H7 (cell line): ENCODE results near the gene LRRC14B. TPM values are rescaled to one million over a fixed set of nuclear protein-coding genes. Genes with fewer than 3 reads are reported as not detected.
A peak's percentile ranks its signal among the peaks of the same experiment; 100 is the strongest.
"Not testable (repeated sequence)": the region's sequence is repeated elsewhere in the genome, so short reads cannot be mapped to it uniquely, and the experiment has no call there.

Source experiments
- DNase-seq: peaks from one replicate; pipeline ENCODE4 v3.0.0; 2012
- H3K27me3 ChIP-seq: 2 replicates; pipeline ENCODE4 v1.6.0; 2011; ENCODE audit warnings: mild to moderate bottlenecking, low read length; ENCODE audit not compliant: control insufficient read depth, insufficient read depth
- H3K36me3 ChIP-seq: replicated peaks from 2 replicates; pipeline ENCODE4 v1.5.1; 2011; ENCODE audit warnings: low read length; ENCODE audit not compliant: control insufficient read depth, insufficient read depth
- H3K4me3 ChIP-seq: 2 replicates; pipeline ENCODE4 v1.5.1; 2011; ENCODE audit warnings: low read depth, mild to moderate bottlenecking, control low read depth, low read length, moderate library complexity; ENCODE audit not compliant: insufficient read depth
- total RNA-seq: library from RNA; depleted of rRNA; stranded (reverse); fragments of >200 nt; shearing (Covaris generic); gene quantifications from 2 replicates; pipeline ENCODE4 v1.2.3, GENCODE V29; 2014

Gene LRRC14B
- total RNA-seq, 1 experiment from 2014 or later: not detected

DNA sequence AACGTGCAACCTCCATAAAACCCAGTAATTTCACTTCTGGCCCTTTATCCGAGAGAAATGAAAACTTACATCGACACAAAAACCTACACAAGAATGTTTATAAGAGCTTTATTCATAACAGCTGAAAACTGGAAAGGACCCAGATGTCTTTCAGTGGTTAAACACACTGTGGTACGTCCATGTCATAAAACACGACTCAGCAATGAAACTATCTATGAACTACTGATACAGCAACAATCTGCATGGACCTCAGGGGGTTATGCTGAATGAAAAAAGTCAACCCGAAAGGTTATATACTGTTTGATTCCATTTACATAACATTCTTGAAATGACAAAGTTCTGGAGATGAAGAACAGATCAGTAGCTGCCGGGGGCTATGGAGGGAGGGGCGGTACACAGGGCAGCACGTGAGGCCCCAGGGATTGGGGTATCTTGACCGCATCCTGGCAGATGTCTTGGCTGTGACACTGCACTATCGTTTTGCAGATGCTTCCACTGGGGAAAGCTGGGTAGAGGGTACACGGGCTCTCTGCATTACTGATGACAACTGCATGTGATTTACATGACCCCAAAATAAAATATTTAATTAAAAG, 22.6 kb downstream of the LRRC14B start:
- no peaks in the 10 kb centered on the region; the same call in 1 of the 2 replicates for H3K36me3 ChIP-seq
- DNase-seq: no peak
- H3K27me3 ChIP-seq: no peaks in the 10 kb centered on the region
- H3K4me3 ChIP-seq: no peak overlapping the region

DNA sequence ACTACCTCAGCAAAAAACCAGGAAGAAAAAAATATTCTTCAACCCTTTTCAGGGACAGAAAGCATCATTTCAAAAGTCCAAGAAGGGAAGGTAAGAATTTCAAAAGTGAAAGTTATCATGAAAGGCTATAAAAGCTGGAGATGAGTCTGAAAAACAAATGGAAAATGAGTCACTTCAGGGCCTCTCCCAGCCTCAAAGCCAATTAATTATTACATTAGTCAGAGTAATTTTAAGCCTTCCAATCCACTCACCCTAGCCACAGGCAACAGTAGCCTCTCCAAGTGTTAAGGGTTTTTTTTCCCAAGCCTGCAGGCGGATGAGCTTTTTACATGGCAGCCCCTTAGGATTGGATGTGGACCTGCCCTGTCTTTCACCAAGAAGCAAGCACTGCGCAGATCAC, 24.0 kb downstream of the LRRC14B start:
- not testable (repeated sequence) for H3K27me3 ChIP-seq, H3K4me3 ChIP-seq, H3K36me3 ChIP-seq, DNase-seq

DNA sequence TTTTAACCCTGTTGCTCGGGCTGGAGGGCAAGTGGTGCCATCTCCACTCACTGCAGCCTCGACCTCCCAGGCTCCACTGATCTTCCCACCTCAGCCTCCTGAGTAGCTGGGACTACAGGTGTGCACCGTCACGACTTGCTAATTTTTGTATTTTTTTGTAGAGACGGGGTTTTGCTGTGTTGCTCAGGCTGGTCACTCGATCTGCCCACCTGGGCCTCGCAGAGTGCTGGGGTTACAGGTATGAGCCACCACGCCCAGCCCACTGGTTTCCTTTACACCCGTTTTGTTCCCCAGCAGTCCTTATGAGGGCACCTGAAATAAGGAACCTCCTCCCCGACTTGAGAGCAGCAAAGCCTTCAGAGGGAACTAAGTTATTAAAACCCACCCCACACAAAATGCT, 24.8 kb downstream of the LRRC14B start:
- H3K27me3 ChIP-seq, H3K4me3 ChIP-seq, DNase-seq, H3K36me3 ChIP-seq: not testable (repeated sequence)

DNA sequence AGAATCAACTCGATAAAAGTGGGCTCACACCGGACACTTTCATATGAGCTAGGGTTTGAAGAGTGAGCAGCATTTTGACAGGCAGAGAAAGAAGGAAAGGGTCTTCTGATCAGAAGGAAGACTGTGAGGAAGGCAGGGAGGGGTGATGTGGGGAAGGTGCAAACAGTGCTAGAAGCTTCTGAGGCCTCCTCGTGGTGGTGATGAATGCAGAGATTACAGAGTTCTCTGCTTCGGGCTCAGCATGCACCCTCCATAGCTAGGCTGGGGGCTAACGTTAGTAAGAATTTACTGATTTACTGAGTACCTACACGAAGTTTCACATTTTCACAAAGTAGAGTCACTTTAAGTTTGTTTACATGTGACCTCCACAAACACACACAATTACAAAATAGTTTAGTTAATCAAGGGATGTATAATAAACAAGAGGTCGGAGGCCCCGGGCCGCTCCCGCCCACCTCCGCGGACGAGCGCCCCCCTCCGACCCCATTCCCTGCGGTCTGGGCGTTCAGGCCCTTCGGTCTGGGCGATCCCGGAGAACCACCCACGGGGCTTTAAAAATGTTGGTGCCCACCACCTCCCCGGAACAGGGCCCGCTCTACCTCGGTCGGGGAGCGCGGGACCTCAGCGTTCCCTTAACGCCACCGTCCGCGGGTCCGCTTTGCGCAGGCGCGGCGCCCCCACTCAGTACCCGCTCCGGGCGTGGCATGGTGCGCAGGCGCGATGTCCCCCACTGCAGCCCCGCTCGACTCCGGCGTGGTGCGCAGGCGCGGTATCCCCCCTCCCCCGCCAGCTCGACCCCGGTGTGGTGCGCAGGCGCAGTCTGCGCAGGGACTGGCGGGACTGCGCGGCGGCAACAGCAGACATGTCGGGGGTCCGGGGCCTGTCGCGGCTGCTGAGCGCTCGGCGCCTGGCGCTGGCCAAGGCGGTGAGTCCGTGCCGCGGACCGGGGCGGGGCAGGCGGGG, 26.5 kb downstream of the LRRC14B start, which contains the start of the genes CCDC127 and SDHA:
TSS of gene CCDC127 (minus strand) at position 660 of the 963 bp plus-strand sequence. CDS start 1,304 bp downstream, outside the sequence.
TSS of gene SDHA (plus strand) at position 827 of the 963 bp plus-strand sequence. CDS start at position 863, 36 bp downstream.
- peak; percentile 100 for DNase-seq
- peak within 1 kb of the TSS; percentile 94 for H3K4me3 ChIP-seq
- not testable (repeated sequence) for H3K36me3 ChIP-seq, H3K27me3 ChIP-seq

DNA sequence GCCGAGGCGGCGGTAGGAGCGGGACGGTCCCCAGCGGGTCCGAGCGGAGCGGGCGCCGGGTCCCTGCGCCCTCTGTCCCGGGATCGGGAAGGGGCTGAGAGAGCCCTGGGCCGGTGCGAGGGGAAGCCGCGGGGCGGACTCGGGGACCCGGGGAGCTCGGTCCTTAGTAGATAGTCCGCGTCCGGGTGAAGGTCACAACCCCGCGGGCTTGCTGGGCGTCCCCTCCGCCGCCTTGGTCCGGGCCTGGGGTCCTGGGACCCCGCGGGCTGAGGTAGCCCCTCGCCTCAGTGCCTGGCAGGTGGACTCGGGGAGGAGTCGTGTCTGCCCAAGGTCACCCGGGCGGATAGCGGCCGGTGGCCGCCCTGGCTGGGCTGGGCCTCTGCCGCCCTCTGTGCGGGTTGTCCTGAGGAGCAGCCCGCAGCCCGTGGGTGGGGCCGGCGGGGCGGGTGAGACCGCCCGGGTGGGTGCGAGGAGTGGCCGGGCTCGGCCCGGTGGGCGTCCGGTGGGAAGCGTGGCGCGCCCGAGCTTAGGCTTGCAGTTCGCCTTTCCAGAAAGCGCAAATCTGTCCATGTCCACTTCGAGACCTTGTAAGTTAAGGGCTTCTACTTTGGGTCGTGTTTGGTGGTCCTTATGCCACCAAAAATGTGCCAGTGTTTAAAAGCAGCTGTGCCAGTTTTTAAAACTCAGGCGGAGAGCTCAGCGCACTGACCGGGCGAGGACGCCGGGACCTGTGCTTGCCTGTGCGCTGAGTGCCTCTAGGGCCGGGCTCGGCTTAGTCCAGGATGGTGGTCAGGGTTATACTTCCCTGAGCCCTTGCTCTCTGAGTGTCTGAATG, 27.4 kb downstream of the LRRC14B start:
- Histone ChIP-seq H3K36me3 (no peaks in the 10 kb centered on the region; the same call in 1 of the 2 replicates), H3K4me3 (peak overlapping the region; percentile 94), H3K27me3 (no peaks in the 10 kb centered on the region)
- peak; percentile 65 for DNase-seq

DNA sequence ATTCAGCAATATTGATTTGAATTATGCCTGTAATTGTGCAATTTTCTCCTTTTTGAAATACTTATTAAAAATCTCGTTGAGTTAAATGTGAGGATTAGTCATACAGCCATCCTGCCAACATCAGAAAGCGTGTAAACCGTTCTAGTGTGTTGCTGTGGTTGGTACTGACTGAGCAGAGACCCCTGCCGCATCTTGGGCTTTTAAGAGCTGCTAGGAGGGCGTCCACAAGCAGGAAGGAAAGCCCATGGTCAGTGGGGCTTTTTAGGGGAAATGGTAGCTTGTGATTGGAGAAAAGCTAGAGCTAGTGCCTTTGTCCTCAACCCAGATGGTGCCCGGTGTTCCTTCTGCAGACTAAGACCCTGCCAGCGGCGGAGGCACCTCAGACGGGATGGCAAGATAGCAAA, 28.2 kb downstream of the LRRC14B start:
- Histone ChIP-seq H3K4me3 (peak overlapping the region; percentile 94; the same call in 1 of the 2 replicates), H3K27me3 (no peaks in the 10 kb centered on the region), H3K36me3 (no peaks in the 10 kb centered on the region; the same call in none of the 2 replicates)
- DNase-seq: peak; percentile 55

DNA sequence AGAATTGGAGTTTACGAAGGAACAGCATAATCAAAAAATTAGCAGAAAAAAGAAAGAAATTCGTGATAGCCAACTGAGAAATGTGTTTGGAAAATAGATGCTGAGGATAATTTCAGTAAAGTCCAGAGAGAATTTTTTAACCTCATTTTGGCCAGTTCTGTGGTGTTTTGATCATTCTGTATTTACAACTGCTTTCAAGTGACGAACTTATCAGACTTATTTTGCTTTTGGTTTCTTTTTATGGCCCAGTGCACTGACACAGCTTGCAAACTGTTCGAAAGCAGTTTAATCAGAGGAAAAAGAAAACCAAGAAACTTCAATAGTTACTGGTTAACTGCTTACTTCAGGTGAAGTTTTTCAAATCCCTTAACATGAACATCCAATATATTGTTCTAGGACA, 28.7 kb downstream of the LRRC14B start:
- H3K27me3 ChIP-seq: no peaks in the 10 kb centered on the region
- no peak overlapping the region for H3K4me3 ChIP-seq
- H3K36me3 ChIP-seq: peaks cover 3% of the 10 kb centered on the region
- no peak for DNase-seq

DNA sequence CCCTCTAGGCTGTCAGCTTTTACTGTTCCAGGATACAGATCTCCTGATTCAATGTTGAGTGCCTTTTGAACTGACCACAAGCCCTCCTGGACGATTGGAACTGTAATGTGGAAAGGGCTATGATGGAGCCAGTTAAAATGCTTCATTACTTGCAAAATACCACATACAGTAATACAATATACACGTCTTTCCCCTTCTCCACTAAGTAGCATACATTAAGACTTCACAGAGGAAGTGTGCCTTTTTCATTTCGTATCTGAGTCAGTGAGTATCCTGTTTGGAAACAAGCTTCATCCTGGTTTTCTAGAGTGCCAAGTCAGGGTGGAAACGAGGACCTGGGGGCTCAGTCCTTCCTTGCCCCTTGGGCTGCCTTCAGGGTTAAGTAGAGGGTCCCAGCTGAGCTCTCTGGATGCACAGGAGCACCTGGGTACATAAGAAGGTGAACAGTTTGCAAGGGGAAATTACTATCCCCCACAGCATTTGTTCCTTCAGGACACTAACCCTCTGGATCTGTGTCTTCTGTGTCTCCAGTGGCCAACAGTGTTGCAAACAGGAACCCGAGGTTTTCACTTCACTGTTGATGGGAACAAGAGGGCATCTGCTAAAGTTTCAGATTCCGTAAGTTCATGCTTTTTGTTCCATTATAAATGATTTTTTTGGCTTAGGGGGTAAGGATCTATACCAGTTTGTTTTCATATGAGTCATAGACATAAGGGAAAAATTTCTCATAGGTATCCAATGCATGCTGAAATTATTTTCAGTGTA, 31.8 kb downstream of the LRRC14B start:
- not testable (repeated sequence) for DNase-seq, H3K27me3 ChIP-seq
- H3K36me3 ChIP-seq: peaks cover 17% of the 10 kb centered on the region

DNA sequence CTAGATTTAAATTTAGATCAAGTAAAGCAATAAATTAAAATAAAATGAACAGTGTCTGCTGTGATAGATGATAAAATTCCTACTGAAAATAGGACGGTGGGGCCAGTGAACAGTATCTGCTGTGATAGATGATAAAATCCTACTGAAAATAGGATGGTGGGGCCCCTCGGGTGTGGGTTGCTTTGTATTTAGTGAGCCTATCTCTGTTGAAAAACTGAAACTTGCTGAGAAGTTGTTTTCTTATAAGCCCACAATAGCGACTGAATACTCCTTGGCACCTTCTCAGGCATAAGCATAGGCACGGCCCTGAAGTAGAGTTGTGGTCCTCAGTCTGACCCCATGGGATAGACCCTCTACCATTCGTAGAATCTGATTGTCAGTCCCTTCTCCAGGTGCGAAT, 32.5 kb downstream of the LRRC14B start:
- Histone ChIP-seq H3K4me3 (no peak overlapping the region), H3K36me3 (peaks cover 20% of the 10 kb centered on the region), H3K27me3 (no peaks in the 10 kb centered on the region)
- no peak for DNase-seq

More for the DNA sequence above, 31.8 kb downstream of the LRRC14B start:
- not testable (repeated sequence) for H3K4me3 ChIP-seq

DNA sequence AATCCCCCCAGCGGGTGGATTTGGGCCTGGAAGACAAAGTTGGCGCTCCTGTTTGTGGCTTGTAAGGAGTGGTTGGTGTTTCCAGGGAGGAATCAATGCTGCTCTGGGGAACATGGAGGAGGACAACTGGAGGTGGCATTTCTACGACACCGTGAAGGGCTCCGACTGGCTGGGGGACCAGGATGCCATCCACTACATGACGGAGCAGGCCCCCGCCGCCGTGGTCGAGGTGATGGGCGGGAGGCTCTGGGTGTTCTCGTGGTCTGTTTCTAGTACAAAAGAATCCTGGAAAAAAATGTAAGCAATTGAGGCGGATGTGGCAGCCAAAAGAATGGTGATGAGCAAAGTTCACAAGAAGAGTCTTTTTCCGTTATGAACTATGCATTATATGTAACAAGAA, 34.0 kb downstream of the LRRC14B start:
- no peak for DNase-seq
- Histone ChIP-seq H3K27me3 (no peaks in the 10 kb centered on the region), H3K4me3 (no peak overlapping the region), H3K36me3 (peaks cover 27% of the 10 kb centered on the region)

DNA sequence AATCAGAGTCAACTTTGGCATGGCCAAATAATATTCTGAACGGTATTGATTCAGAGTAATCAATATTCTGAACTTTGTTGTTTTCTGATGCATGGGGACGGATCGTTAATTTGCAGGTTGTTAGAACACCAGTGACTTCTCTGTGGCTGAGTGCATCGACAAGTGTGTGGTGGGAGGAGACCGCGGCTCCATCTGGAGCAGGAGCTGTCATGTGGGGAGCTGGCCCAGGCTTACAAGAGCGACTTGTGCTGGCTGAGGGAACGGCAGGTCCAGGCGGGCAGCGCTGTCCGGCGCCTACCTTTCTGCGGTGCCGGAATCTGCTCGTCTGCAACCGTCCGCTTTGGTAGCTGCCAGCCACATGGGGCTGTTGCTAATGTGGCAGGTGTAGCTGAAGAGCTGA, 36.1 kb downstream of the LRRC14B start:
- H3K4me3 ChIP-seq, H3K27me3 ChIP-seq, DNase-seq: not testable (repeated sequence)
- H3K36me3 ChIP-seq: peaks cover 32% of the 10 kb centered on the region

DNA sequence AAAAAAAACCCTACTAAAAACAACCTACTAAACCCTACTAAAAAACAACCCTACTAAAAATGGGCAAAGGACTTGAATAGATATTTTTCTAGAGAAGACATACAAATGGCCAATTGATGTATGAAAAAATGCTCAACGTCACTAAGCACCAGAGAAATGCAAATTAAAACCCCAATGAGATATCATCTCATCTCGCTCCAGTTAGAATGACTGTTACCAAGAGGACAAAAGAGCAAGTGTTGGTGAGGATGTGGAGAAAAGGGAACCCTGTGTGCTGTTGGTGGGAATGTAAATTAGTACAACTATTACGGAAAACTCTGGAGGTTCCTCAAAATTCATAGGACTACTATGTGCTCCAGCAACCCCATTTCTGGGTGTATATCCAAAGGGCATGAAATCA, 37.6 kb downstream of the LRRC14B start:
- no peak for DNase-seq
- no peak overlapping the region for H3K4me3 ChIP-seq
- H3K36me3 ChIP-seq: peaks cover 32% of the 10 kb centered on the region
- no peaks in the 10 kb centered on the region for H3K27me3 ChIP-seq

DNA sequence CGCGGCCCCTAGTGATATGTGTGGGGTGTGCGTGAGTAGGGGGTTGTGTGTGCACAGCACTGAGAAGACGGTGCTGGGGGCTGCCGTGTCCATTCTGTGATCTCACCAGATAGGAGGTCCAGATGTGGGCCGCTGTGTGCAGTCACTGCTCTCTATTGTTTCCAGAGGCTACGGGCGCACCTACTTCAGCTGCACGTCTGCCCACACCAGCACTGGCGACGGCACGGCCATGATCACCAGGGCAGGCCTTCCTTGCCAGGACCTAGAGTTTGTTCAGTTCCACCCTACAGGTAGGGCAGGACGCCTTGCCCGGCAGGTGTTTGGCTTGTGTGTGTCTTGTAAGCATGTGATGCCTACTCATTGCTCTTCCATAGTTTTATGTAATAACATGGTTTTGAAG, 39.4 kb downstream of the LRRC14B start:
- peaks cover 31% of the 10 kb centered on the region for H3K36me3 ChIP-seq
- H3K4me3 ChIP-seq: no peak overlapping the region
- H3K27me3 ChIP-seq: no peaks in the 10 kb centered on the region
- no peak for DNase-seq

DNA sequence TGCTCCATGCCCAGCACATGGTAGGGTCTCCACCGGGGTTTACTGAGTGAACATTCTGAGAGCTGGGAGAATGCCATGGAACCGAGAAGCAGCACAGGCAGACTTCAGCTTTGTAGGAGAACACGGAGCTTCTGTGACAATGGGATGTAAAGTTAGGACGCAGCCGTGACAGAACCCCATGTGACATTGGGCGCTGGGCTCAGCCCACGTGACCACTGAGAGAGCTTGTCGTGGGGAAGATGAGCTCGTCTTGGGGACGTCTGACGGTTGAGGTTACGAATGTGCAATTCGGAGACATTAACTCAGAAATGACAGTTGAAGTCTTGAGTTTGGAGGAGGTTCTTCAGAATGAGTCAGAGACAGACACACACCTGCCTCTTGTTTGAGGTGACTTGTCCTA, 40.4 kb downstream of the LRRC14B start:
- Histone ChIP-seq H3K4me3 (no peak overlapping the region), H3K36me3 (peaks cover 26% of the 10 kb centered on the region), H3K27me3 (no peaks in the 10 kb centered on the region)
- no peak for DNase-seq
